Activated T-cell treated with anti-CD3 and anti-CD28 coated beads, Interleukin-2, amount 50 U/mL, for 4 hours (primary cell): ENCODE measurements around the gene OR51A4. TPM values are rescaled to one million over a fixed set of nuclear protein-coding genes. Genes with fewer than 3 reads are reported as not detected.

ENCODE experiments used
- ATAC-seq, 2 donors: fragments of 200-7000 bp; cut with Tn5 transposase; one replicate each; pipeline ENCODE4 v1.10.0; 2021
- DNase-seq: peaks from one replicate; pipeline ENCODE4 v3.0.0-alpha.2; 2020
- H3K27me3 Mint-ChIP-seq: one replicate; pipeline ENCODE4 v1.8.0; 2021; ENCODE audit warnings: low read depth, mixed read lengths
- H3K36me3 Mint-ChIP-seq: one replicate; pipeline ENCODE4 v1.8.0; 2022; ENCODE audit warnings: mixed read lengths; ENCODE audit not compliant: insufficient read depth
- H3K4me1 Mint-ChIP-seq: one replicate; pipeline ENCODE4 v1.8.0; 2021; ENCODE audit warnings: low read depth, mixed read lengths
- H3K4me3 Mint-ChIP-seq: one replicate; pipeline ENCODE4 v1.8.0; 2021; ENCODE audit warnings: mild to moderate bottlenecking, moderate library complexity, mixed read lengths
- H3K9me3 Mint-ChIP-seq: one replicate; pipeline ENCODE4 v1.8.0; 2021; ENCODE audit warnings: mixed read lengths
- total RNA-seq, 3 donors: library from RNA; stranded (reverse); gene quantifications; one replicate each; pipeline ENCODE4 v1.2.1, GENCODE V29; 2021

The OR51A4 gene
- total RNA-seq, 3 donors from 2014 or later: not detected

DNA sequence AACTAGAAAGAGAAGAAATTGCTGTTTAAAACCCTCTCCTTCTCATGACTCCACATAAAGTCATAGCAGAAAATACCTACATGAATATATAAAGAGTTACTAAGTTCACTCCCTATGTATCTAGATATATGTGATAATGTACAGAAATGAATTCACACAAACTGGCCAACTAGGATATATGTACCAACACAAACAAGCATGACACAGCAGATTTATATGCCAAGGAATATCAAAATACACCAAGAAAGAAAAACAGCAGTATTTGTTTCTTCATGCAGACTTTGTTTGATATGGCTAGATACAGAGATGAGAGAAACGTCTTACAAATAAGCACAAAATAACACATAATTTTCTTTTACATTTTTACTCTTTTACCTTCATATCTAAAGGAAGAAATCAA is 25.1 kb downstream of the OR51A4 start:
- Mint-ChIP-seq H3K9me3 (no peaks in the 10 kb centered on the region), H3K4me1 (no peaks in the 10 kb centered on the region), H3K36me3 (no peaks in the 10 kb centered on the region), H3K27me3 (no peaks in the 10 kb centered on the region), H3K4me3 (no peak overlapping the region)
- DNase-seq: no peak
- ATAC-seq: no peak

DNA sequence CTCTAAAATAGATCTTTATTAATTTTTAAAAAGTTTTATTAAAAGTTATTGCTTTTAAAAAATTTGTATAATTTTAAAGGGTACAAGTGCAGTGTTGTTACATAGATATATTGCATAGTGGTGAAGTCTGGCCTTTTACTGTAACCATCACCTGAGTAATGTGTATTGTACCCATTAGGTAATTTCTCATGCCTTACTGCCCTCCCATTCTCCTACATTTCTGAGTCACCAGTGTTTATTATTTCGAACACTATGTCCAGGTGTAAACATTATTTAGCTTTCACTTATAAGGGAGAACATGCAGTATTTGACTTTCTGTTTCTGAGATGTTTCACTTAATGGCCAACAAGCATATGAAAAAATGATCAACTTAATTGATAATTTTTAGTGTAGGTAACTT is 25.6 kb downstream of the OR51A4 start:
- H3K4me1 Mint-ChIP-seq: no peaks in the 10 kb centered on the region
- no peak for DNase-seq

DNA sequence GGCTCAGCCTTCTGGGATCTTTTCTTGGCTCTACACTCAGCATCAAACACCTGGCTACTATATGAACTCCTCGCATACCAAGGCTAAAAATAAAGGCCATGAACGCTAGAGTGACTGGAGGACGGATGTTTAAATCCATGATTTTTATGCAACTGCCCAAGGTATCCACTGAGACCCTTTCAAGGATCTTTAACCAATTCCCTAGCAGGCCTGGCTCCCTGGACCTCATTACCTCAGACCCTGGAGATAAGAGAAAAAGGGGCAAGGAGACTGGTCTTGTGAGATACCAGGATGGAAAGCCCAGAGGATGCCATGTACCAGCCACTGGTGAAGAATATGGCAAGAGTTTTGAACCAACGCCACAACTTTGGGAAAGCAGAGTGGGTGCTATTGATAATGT is 28.2 kb downstream of the OR51A4 start, which contains the start of gene OR51G2:
Gene OR51G2 (minus strand): TSS at position 101 of the 400 bp plus-strand sequence. CDS start 3,687 bp downstream, outside the sequence.
- Mint-ChIP-seq H3K27me3 (no peaks in the 10 kb centered on the region), H3K36me3 (no peaks in the 10 kb centered on the region), H3K9me3 (no peaks in the 10 kb centered on the region), H3K4me1 (no peaks in the 10 kb centered on the region), H3K4me3 (no peak within 1 kb of the TSS)
- DNase-seq: no peak
- no peak for ATAC-seq

More for the DNA sequence above, 25.6 kb downstream of the OR51A4 start:
- H3K27me3 Mint-ChIP-seq: no peaks in the 10 kb centered on the region
- no peaks in the 10 kb centered on the region for H3K9me3 Mint-ChIP-seq
- no peak overlapping the region for H3K4me3 Mint-ChIP-seq
- no peaks in the 10 kb centered on the region for H3K36me3 Mint-ChIP-seq
- no peak for ATAC-seq

DNA sequence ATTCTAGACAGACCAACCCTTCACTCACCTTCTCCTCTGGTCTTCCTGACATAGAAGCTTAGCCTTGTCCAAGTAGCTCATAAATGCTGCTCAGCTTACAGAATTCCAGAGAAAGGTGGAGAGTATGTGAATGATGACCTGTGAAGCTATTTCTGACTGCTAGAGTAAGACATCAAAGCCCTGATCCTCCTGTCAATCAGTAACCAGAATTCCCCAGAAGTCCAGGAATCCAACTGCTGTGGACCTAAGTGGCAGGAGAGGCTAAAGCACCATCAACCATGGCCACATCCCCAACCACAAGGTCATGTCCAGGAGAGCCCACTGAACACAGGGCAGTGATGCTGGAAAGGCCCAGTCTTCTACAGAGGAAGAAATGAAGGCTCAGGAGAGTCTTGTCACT is 30.8 kb downstream of the OR51A4 start:
- DNase-seq: no peak
- Mint-ChIP-seq H3K27me3 (no peaks in the 10 kb centered on the region), H3K4me1 (no peaks in the 10 kb centered on the region), H3K9me3 (no peaks in the 10 kb centered on the region), H3K36me3 (no peaks in the 10 kb centered on the region), H3K4me3 (no peak overlapping the region)
- ATAC-seq: no peak

DNA sequence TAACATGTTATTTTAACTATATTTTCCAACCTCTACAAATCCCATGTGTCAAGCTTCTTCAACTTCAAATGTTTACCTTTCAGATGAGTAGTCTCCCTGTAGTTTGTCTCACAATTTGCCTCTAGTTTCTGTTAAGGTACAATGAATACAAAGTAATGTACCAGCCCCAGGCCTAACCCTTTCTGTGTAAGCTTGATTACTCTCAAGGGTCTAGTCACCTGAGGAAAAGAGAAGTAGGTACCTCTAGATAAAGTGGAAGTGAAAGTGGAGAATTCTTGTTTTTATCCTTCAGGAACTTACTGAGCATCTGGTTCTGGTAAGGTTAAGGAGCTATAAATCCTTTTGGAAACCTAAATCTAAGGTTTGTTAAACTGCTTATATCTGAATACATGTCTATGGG is 43.9 kb downstream of the OR51A4 start, which contains the start of gene OR51A7:
Gene OR51A7 (plus strand): TSS at position 300 of the 400 bp plus-strand sequence. CDS start 3,587 bp downstream, outside the sequence.
- DNase-seq (no peak), ATAC-seq (no peak)
- H3K9me3 Mint-ChIP-seq: no peaks in the 10 kb centered on the region

More for the DNA sequence above, 43.9 kb downstream of the OR51A4 start, which contains the start of gene OR51A7:
- H3K36me3 Mint-ChIP-seq: no peaks in the 10 kb centered on the region
- H3K4me1 Mint-ChIP-seq: no peaks in the 10 kb centered on the region
- no peak within 1 kb of the TSS for H3K4me3 Mint-ChIP-seq
- no peaks in the 10 kb centered on the region for H3K27me3 Mint-ChIP-seq

Other genes starting within 250 kb of the OR51A4 start
- gene OR51E2, start 249.8 kb downstream of the OR51A4 start, total RNA-seq: not detected
- gene MMP26, start 242.8 kb downstream of the OR51A4 start, total RNA-seq: not detected
- gene OR51F1, start 177.7 kb downstream of the OR51A4 start, total RNA-seq: not detected
- not detected for gene OR52R1, start 143.2 kb downstream of the OR51A4 start, total RNA-seq
- gene OR51F2, start 126.3 kb downstream of the OR51A4 start, total RNA-seq: not detected
- gene OR51S1, start 98.4 kb downstream of the OR51A4 start, total RNA-seq: not detected
- not detected for gene OR51T1, start 65.7 kb downstream of the OR51A4 start, total RNA-seq
- gene OR51A7, start 43.8 kb downstream of the OR51A4 start, total RNA-seq: not detected
- not detected for gene OR51G2, start 28.3 kb downstream of the OR51A4 start, total RNA-seq
- not detected for gene OR51G1, start 23.3 kb downstream of the OR51A4 start, total RNA-seq
- not detected for gene OR51A2, start 8.1 kb upstream of the OR51A4 start, total RNA-seq
- not detected for gene OR51L1, start 47.2 kb upstream of the OR51A4 start, total RNA-seq
- not detected for gene OR52J3, start 98.9 kb upstream of the OR51A4 start, total RNA-seq
- gene OR52E2, start 112.0 kb upstream of the OR51A4 start, total RNA-seq: not detected
- gene OR52E1, start 122.0 kb upstream of the OR51A4 start, total RNA-seq: not detected
- not detected for gene OR52A5, start 190.8 kb upstream of the OR51A4 start, total RNA-seq
- not detected for gene OR52A1, start 207.2 kb upstream of the OR51A4 start, total RNA-seq